ENCODE results near the gene NDUFS7. TPM values are rescaled to one million over a fixed set of nuclear protein-coding genes. Genes with fewer than 3 reads are reported as not detected.

Gene NDUFS7
- polyA plus RNA-seq (2011; rRNA removed) (18.6 and 19.3 TPM in 2 replicates), polyA plus RNA-seq (2017; fragmentation: RNase III; extraction: RNeasy Plus Mini Kit Qiagen cat#74134 plus additional on column Dnase treatment) (68.4 to 72.8 TPM (median 68.9 TPM) in 3 replicates), polyA minus RNA-seq (2011; rRNA and poly(A)+ RNA removed) (8.1 and 19.8 TPM in 2 replicates)
- polyA plus RNA-seq (2012; cell fraction: cytosol; rRNA removed): 129 and 157 TPM in 2 replicates
- polyA plus RNA-seq (2012; cell fraction: nucleus; rRNA removed): 103 and 186 TPM in 2 replicates

GRCh38 chr19:1383312-1384084, at the start of gene NDUFS7:
Gene NDUFS7 (plus strand): TSS chr19:1383907. CDS start chr19:1383927, 20 bp downstream.
- CTCF ChIA-PET: interaction anchor here (0.9 to 2.4 kb wide), 8 partner anchors 10 to 139 kb away, joined by 3 to 15 read pairs (median 4); no protein-coding TSS in a partner anchor
- ATAC-seq (peak; percentile 86 to 87), DNase-seq (ENCODE audit: low read depth in 1 of 2, low spot score in 1 of 2) (peak; percentile 47 to 93), FAIRE-seq (no peak)
- Histone ChIP-seq H3K27ac (peak within 1 kb of the TSS; percentile 78 to 96), H3K4me3 (peak within 1 kb of the TSS; percentile 82), H3K4me1 (peaks cover 4% of the 10 kb centered on the region; the same call in 1 of the 3 replicates), H3K4me2 (peak within 1 kb of the TSS; percentile 94), H3K9me3 (no peaks in the 10 kb centered on the region)
- POLR2A ChIA-PET: interaction anchor here (0.6 to 2.1 kb wide), 3 partner anchors 27 to 114 kb away, joined by 3 to 10 read pairs (median 4); partner anchors contain the start of gene CIRBP
- 2% methylated on average over 37 of the region's 90 CpGs for WGBS (ENCODE audit: missing lambda C conversion rate)
- TF ChIP-seq RFX5 (IDR thresholded peaks at IDR 0.05) (peak; percentile 45; the same call in 1 of the 2 replicates), MYC (IDR thresholded peaks at IDR 0.05; ENCODE audit: borderline replicate concordance, low read length) (no peak), POLR2A (IDR thresholded peaks at IDR 0.05; ENCODE audit: low read length) (peak; percentile 23; the same call in 1 of the 2 replicates), RAD21 (conservative IDR thresholded peaks at IDR 0.05 in 1 of 2, IDR thresholded peaks at IDR 0.05 in 1 of 2) (peak in 1 of 2 experiments; percentile 17; a peak in 1 of 5 replicates), ELK1 (IDR thresholded peaks at IDR 0.05; ENCODE audit: low read depth, low read length) (no peak), MAZ (IDR thresholded peaks at IDR 0.05; ENCODE audit: borderline replicate concordance, low read depth, low read length) (0 out of 2 replicates have a peak, but pooled peaks have one; percentile 4), RARB (CRISPR knock-in tag; IDR thresholded peaks at IDR 0.05) (peak; percentile 94), HOXB13 (CRISPR knock-in tag; IDR thresholded peaks at IDR 0.05; ENCODE audit: low read depth) (no peak), CBX8 (IDR thresholded peaks at IDR 0.05) (no peak), JUNB (IDR thresholded peaks at IDR 0.05) (no peak), FOSB (CRISPR knock-in tag; IDR thresholded peaks at IDR 0.05) (no peak), HEYL (CRISPR knock-in tag; IDR thresholded peaks at IDR 0.05) (no peak), TFCP2L1 (CRISPR knock-in tag; IDR thresholded peaks at IDR 0.05) (0 out of 2 replicates have a peak, but pooled peaks have one; percentile 31), CHD2 (IDR thresholded peaks at IDR 0.05; ENCODE audit: low read length, partially characterized antibody) (no peak), HOXA7 (CRISPR knock-in tag; IDR thresholded peaks at IDR 0.05) (no peak), MAX (IDR thresholded peaks at IDR 0.05) (peak; percentile 93), FOSL2 (IDR thresholded peaks at IDR 0.05) (no peak), FOSL2 (CRISPR knock-in tag; IDR thresholded peaks at IDR 0.05) (peak; percentile 32; the same call in 1 of the 2 replicates), ZFP36 (IDR thresholded peaks at IDR 0.05; ENCODE audit: borderline replicate concordance, partially characterized antibody) (no peak), JUN (IDR thresholded peaks at IDR 0.05) (peak; percentile 67 to 84; a peak in 4 of 5 replicates), FOXS1 (CRISPR knock-in tag; IDR thresholded peaks at IDR 0.05) (no peak), CEBPB (IDR thresholded peaks at IDR 0.05) (peak; percentile 44 to 89; a peak in 3 of 4 replicates), CBX2 (IDR thresholded peaks at IDR 0.05; ENCODE audit: borderline replicate concordance, low read depth) (no peak), ESRRA (IDR thresholded peaks at IDR 0.05; ENCODE audit: borderline replicate concordance, low read length) (peak; percentile 98), E2F6 (IDR thresholded peaks at IDR 0.05; ENCODE audit: borderline replicate concordance, low read depth) (no peak; the same call in 1 of the 2 replicates), EHF (CRISPR knock-in tag; IDR thresholded peaks at IDR 0.05) (no peak), BHLHE40 (IDR thresholded peaks at IDR 0.05; ENCODE audit: low read depth, low read length) (no peak)
- TF ChIP-seq, protein P1, sequence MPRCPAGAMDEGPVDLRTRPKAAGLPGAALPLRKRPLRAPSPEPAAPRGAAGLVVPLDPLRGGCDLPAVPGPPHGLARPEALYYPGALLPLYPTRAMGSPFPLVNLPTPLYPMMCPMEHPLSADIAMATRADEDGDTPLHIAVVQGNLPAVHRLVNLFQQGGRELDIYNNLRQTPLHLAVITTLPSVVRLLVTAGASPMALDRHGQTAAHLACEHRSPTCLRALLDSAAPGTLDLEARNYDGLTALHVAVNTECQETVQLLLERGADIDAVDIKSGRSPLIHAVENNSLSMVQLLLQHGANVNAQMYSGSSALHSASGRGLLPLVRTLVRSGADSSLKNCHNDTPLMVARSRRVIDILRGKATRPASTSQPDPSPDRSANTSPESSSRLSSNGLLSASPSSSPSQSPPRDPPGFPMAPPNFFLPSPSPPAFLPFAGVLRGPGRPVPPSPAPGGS (IDR thresholded peaks at IDR 0.05): peak; percentile 54; the same call in 1 of the 3 replicates
- TF ChIP-seq, protein P2, sequence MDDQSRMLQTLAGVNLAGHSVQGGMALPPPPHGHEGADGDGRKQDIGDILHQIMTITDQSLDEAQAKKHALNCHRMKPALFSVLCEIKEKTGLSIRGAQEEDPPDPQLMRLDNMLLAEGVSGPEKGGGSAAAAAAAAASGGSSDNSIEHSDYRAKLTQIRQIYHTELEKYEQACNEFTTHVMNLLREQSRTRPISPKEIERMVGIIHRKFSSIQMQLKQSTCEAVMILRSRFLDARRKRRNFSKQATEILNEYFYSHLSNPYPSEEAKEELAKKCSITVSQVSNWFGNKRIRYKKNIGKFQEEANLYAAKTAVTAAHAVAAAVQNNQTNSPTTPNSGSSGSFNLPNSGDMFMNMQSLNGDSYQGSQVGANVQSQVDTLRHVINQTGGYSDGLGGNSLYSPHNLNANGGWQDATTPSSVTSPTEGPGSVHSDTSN (IDR thresholded peaks at IDR 0.05): peak; percentile 23; the same call in 1 of the 2 replicates
- TF ChIP-seq, protein P3, sequence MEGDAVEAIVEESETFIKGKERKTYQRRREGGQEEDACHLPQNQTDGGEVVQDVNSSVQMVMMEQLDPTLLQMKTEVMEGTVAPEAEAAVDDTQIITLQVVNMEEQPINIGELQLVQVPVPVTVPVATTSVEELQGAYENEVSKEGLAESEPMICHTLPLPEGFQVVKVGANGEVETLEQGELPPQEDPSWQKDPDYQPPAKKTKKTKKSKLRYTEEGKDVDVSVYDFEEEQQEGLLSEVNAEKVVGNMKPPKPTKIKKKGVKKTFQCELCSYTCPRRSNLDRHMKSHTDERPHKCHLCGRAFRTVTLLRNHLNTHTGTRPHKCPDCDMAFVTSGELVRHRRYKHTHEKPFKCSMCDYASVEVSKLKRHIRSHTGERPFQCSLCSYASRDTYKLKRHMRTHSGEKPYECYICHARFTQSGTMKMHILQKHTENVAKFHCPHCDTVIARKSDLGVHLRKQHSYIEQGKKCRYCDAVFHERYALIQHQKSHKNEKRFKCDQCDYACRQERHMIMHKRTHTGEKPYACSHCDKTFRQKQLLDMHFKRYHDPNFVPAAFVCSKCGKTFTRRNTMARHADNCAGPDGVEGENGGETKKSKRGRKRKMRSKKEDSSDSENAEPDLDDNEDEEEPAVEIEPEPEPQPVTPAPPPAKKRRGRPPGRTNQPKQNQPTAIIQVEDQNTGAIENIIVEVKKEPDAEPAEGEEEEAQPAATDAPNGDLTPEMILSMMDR (IDR thresholded peaks at IDR 0.05): 0 out of 3 replicates have a peak, but pooled peaks have one; percentile 12
- TF ChIP-seq, protein P4, sequence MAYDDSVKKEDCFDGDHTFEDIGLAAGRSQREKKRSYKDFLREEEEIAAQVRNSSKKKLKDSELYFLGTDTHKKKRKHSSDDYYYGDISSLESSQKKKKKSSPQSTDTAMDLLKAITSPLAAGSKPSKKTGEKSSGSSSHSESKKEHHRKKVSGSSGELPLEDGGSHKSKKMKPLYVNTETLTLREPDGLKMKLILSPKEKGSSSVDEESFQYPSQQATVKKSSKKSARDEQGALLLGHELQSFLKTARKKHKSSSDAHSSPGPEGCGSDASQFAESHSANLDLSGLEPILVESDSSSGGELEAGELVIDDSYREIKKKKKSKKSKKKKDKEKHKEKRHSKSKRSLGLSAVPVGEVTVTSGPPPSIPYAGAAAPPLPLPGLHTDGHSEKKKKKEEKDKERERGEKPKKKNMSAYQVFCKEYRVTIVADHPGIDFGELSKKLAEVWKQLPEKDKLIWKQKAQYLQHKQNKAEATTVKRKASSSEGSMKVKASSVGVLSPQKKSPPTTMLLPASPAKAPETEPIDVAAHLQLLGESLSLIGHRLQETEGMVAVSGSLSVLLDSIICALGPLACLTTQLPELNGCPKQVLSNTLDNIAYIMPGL (CRISPR knock-in tag; IDR thresholded peaks at IDR 0.05; ENCODE audit: borderline replicate concordance): peak; percentile 99

Measured in A549 (cell line).